Ovary (tissue), 3 donors: Measurements from ENCODE around the gene CALD1.

Source experiments
- CTCF ChIP-seq, 3 donors: fragments of 450-650 bp in 2 of 3; fragments of 200-600 bp in 1 of 3; IDR thresholded peaks; one replicate each; pipeline versions ENCODE4 v1.5.1 to v1.8.0; 2016 to 2022; ENCODE audit warnings: antibody characterized with exemption in 3 of 3, mild to moderate bottlenecking in 1 of 3
- POLR2A ChIP-seq: fragments of 450-650 bp; IDR thresholded peaks from one replicate; pipeline ENCODE4 v1.6.1; 2017; ENCODE audit warnings: antibody characterized with exemption, mild to moderate bottlenecking, moderate library complexity
- donor health status: DM: no; HTN: no; CAD: no.

DNA sequence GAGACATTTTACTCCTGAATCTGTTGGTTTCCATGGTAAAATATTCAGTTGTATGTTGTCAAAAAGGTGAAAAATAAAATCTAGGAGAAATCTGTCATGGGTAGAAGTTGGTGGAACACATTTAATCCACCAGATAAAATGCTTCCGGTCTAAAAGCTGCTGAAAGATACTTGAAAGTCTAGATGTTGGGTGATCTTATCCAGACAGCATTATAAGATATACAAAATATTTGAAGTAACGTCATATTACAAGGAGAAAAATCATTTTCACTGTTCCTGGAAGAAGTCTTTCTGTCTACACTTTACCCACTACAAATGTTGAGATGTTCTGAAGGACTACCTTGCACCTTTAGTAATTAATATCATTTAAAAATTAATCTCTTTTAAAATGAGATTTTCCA, 40.9 kb downstream of the CALD1 start:
- TF ChIP-seq CTCF (IDR thresholded peaks at IDR 0.05) (no peak), POLR2A (no peak)
